K562 (cell line): ENCODE results near the gene MYLIP. TPM values are rescaled to one million over a fixed set of nuclear protein-coding genes. Genes with fewer than 3 reads are reported as not detected.
A peak's percentile ranks its signal among the peaks of the same experiment; 100 is the strongest.

Source experiments
- BRD9 ChIP-seq: fragments of 450-650 bp; IDR thresholded peaks from 2 replicates; pipeline ENCODE4 v1.6.1; 2018; ENCODE audit warnings: low read depth; ENCODE audit not compliant: partially characterized antibody
- CSDE1 ChIP-seq, 2 experiments: fragments of 450-650 bp; IDR thresholded peaks; 2 replicates each; pipeline ENCODE4 v1.6.1; 2016; ENCODE audit warnings: mild to moderate bottlenecking in 1 of 2
- GABPB2 ChIP-seq: fragments of 250-450 bp; sonication (Bioruptor Pico); conservative IDR thresholded peaks from 2 replicates; pipeline ENCODE4 v1.5.1; 2021; ENCODE audit warnings: mild to moderate bottlenecking
- GTF2F1 ChIP-seq: IDR thresholded peaks from 2 replicates; pipeline ENCODE4 v1.6.1; 2011; ENCODE audit warnings: low read depth, low read length, improper control_type of control experiment
- HMGN3 ChIP-seq: IDR thresholded peaks from 2 replicates; pipeline ENCODE4 v1.6.1; 2011; ENCODE audit warnings: borderline replicate concordance, low read depth, mild to moderate bottlenecking, mixed read lengths, low read length; ENCODE audit not compliant: insufficient read length; ENCODE audit errors: extremely low read depth
- JUN ChIP-seq, 2 experiments: sonication (generic) in 1 of 2; formaldehyde crosslinking in 1 of 2; IDR thresholded peaks; 2 replicates each; pipeline versions ENCODE4 v1.6.1 to v1.8.0; 2012 to 2022; ENCODE audit warnings: borderline replicate concordance in 2 of 2, mild to moderate bottlenecking in 2 of 2, improper control_type of control experiment in 1 of 2, low read depth in 1 of 2, low read length in 1 of 2, missing genetic modification reagents in 1 of 2
- JUND ChIP-seq, 2 experiments: IDR thresholded peaks; 2 replicates in 1 of 2; 3 replicates in 1 of 2; pipeline ENCODE4 v1.6.1; 2011; ENCODE audit warnings: borderline replicate concordance in 2 of 2, low read depth in 2 of 2, low read length in 2 of 2, improper control_type of control experiment in 1 of 2, missing biosample characterization in 1 of 2, missing genetic modification characterization in 1 of 2, missing genetic modification reagents in 1 of 2
- MEIS2 ChIP-seq: fragments of 450-650 bp; IDR thresholded peaks from 2 replicates; pipeline ENCODE4 v1.6.1; 2014; ENCODE audit warnings: mild to moderate bottlenecking; ENCODE audit not compliant: partially characterized antibody
- MITF ChIP-seq: IDR thresholded peaks from 2 replicates; pipeline ENCODE4 v1.6.1; 2014; ENCODE audit warnings: antibody characterized with exemption
- MNT ChIP-seq, 2 experiments: fragments of 450-650 bp; conservative IDR thresholded peaks; 2 replicates each; pipeline ENCODE4 v1.6.1; 2017; ENCODE audit warnings: mild to moderate bottlenecking in 2 of 2, moderate library complexity in 2 of 2
- NFIC ChIP-seq: fragments of 450-650 bp; IDR thresholded peaks from 2 replicates; pipeline ENCODE4 v1.6.1; 2017; ENCODE audit warnings: mild to moderate bottlenecking, inconsistent platforms
- NR0B1 ChIP-seq: fragments of 450-650 bp; IDR thresholded peaks from one replicate; pipeline ENCODE4 v1.6.1; 2018; ENCODE audit warnings: mild to moderate bottlenecking, moderate library complexity; ENCODE audit not compliant: partially characterized antibody
- PATZ1 ChIP-seq: fragments of 250-450 bp; sonication (Bioruptor Pico); IDR thresholded peaks from 2 replicates; pipeline ENCODE4 v1.5.0; 2020; ENCODE audit warnings: mild to moderate bottlenecking, borderline replicate concordance
- SMAD4 ChIP-seq: fragments of 250-450 bp; sonication (Bioruptor Pico); conservative IDR thresholded peaks from 2 replicates; pipeline ENCODE4 v1.8.0; 2021; ENCODE audit warnings: inconsistent platforms, mild to moderate bottlenecking, moderate library complexity
- SMARCC2 ChIP-seq: fragments of 450-650 bp; IDR thresholded peaks from 2 replicates; pipeline ENCODE4 v1.6.1; 2017; ENCODE audit warnings: antibody characterized with exemption, moderate library complexity, mild to moderate bottlenecking, low read depth
- SPI1 ChIP-seq: IDR thresholded peaks from 2 replicates; pipeline ENCODE4 v1.6.1; 2011; ENCODE audit warnings: low read depth, low read length, control low read depth, borderline replicate concordance
- SRSF1 ChIP-seq: fragments of 200-400 bp; formaldehyde crosslinking; IDR thresholded peaks from 2 replicates; pipeline ENCODE4 v1.6.1; 2017; ENCODE audit warnings: mild to moderate bottlenecking, low read depth, low read length, moderate library complexity
- U2AF1 ChIP-seq: fragments of 200-400 bp; formaldehyde crosslinking; optimal IDR thresholded peaks from 2 replicates; pipeline ENCODE3; 2017; ENCODE audit warnings: mild to moderate bottlenecking, low read depth, low read length, moderate library complexity
- XRCC4 ChIP-seq: IDR thresholded peaks from one replicate; pipeline ENCODE4 v1.6.1; 2011; ENCODE audit not compliant: insufficient read depth, insufficient read length; ENCODE audit errors: extremely low read depth
- ZNF780A ChIP-seq: fragments of 250-450 bp; sonication (Bioruptor Pico); IDR thresholded peaks from 2 replicates; pipeline ENCODE4 v1.5.0; 2021; ENCODE audit warnings: mild to moderate bottlenecking
- polyA plus RNA-seq, 8 experiments: library from polyadenylated mRNA; depleted of rRNA in 4 of 8; stranded (reverse) in 5 of 8; unstranded in 3 of 8; fragments of >200 nt; fragmentation: Nextera tagmentation in 2 of 8; fragmentation: Illumina TruSeq in 1 of 8; extraction: Ambion mirVana in 2 of 8; extraction: Trizol in 1 of 8; gene quantifications; 2 replicates each; pipeline versions ENCODE4 v1.2.1 to v1.2.3, GENCODE V29; 2011 to 2014; ENCODE audit warnings: inconsistent platforms in 1 of 8, missing spikeins in 1 of 8
- total RNA-seq, 7 experiments: library from RNA; depleted of rRNA in 6 of 7; stranded (reverse); fragments of >200 nt in 6 of 7; fragmentation: Illumina TruSeq in 2 of 7; extraction: Trizol in 2 of 7; gene quantifications; 2 replicates each; pipeline versions ENCODE4 v1.2.1 to v1.2.3, GENCODE V29; 2011 to 2021; ENCODE audit warnings: low replicate concordance in 1 of 7

Gene MYLIP
- total and polyA plus RNA-seq, 9 of the 15 experiments (the other 6 are each of a cell fraction or from before 2014, with no cell fraction given) = 10.8 to 43.5 (median 31.5) TPM

DNA sequence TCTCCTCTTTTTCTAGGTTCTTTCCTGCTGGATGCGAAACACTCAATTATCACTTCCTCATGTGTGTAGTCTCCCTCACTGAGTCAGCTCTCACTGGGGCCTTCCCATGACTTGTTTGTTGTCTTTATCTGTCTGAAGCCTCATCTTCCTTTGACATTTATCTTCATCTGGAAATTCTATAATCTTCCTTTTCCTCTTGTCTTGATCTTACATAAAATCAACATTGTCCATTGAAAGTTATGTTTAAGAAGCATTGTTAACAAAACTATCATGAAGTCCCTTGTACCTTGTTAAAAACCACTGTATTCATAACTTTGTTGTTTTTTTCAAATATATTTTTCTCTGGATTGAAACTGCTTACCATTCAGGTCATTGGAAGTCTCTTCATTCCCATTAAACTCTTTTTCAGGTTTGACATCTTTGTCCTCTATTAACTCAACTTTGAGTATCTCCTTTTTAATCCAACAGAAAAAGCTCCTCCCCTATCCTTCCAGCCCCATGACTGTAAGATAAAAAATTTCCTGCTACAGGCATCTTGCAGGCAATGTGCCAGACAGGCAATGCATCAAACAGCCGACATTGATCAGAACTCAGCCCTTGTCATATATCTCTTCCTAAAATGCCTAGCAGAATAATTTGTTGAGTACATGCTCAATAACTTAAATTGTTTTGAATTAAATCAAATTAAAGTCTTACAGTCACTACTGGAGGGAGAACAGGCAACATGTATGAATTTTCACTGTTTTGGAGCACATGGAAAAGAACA, 34.8 kb downstream of the MYLIP start (continued):
- TF ChIP-seq MITF (no peak), GABPB2 (no peak), JUN (IDR thresholded peaks at IDR 0.05; ENCODE audit: borderline replicate concordance, low read depth, low read length) (0 out of 2 replicates have a peak, but pooled peaks have one; percentile 24), JUN (CRISPR knock-in tag; IDR thresholded peaks at IDR 0.05; ENCODE audit: borderline replicate concordance) (no peak), NFIC (peak; percentile 95), ZNF780A (CRISPR knock-in tag) (no peak), SPI1 (peak; percentile 50; the same call in 1 of the 2 replicates), U2AF1 (no peak), GTF2F1 (no peak), MEIS2 (peak; percentile 98), SMAD4 (CRISPR knock-in tag) (0 out of 2 replicates have a peak, but pooled peaks have one; percentile 18), CSDE1 (IDR thresholded peaks at IDR 0.05) (no peak), SRSF1 (no peak), HMGN3 (no peak), JUND (IDR thresholded peaks at IDR 0.05; ENCODE audit: borderline replicate concordance, low read depth, low read length) (peak; percentile 61; the same call in 1 of the 2 replicates), JUND (tag; IDR thresholded peaks at IDR 0.05; ENCODE audit: borderline replicate concordance, low read depth, low read length) (peak; percentile 39; the same call in 1 of the 3 replicates), XRCC4 (no peak), BRD9 (peak; percentile 21), PATZ1 (no peak), MNT (conservative IDR thresholded peaks at IDR 0.05) (peak; percentile 14 to 16; a peak in 2 of 4 replicates), NR0B1 (no peak), SMARCC2 (peak; percentile 60; the same call in 1 of the 2 replicates)
